ENCODE results near the gene C6orf120.

DNA sequence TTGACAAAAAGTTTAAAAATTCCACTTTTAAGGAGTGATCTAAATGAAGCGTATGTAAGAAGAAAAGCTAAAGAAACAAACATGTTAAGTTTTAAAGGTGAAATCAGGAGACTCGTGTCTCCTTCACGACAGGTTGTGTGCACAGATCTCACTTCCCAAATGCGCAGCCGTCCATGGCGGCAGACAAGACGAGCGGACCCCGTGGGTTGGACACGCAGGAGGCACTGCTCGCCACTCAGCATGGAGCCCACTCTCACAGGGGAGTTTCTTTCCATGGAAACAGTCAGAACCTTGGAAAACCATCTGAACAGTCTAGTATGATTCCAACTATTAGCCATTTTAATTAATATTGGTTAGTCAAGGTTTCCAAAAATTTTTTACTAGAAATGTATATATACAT is 49.0 kb upstream of the C6orf120 start:
- TF ChIP-seq, protein P1, sequence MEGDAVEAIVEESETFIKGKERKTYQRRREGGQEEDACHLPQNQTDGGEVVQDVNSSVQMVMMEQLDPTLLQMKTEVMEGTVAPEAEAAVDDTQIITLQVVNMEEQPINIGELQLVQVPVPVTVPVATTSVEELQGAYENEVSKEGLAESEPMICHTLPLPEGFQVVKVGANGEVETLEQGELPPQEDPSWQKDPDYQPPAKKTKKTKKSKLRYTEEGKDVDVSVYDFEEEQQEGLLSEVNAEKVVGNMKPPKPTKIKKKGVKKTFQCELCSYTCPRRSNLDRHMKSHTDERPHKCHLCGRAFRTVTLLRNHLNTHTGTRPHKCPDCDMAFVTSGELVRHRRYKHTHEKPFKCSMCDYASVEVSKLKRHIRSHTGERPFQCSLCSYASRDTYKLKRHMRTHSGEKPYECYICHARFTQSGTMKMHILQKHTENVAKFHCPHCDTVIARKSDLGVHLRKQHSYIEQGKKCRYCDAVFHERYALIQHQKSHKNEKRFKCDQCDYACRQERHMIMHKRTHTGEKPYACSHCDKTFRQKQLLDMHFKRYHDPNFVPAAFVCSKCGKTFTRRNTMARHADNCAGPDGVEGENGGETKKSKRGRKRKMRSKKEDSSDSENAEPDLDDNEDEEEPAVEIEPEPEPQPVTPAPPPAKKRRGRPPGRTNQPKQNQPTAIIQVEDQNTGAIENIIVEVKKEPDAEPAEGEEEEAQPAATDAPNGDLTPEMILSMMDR (conservative IDR thresholded peaks at IDR 0.05 in 1 of 2, IDR thresholded peaks at IDR 0.05 in 1 of 2; ENCODE audit: low read depth in 1 of 2, low read length in 2 of 2), result no peak
- no peak for TF ChIP-seq EZH2 (IDR thresholded peaks at IDR 0.05; ENCODE audit: low read length, missing control alignments)
